K562 (cell line): ENCODE results near the gene RNASEH2A. TPM values are rescaled to one million over a fixed set of nuclear protein-coding genes. Genes with fewer than 3 reads are reported as not detected.

ENCODE experiments used
- CC2D1A ChIP-seq: fragments of 450-650 bp; IDR thresholded peaks from 2 replicates; pipeline ENCODE4 v1.6.1; 2017; ENCODE audit warnings: mild to moderate bottlenecking
- GATA2 ChIP-seq: sonication (generic); formaldehyde crosslinking; IDR thresholded peaks from 2 replicates; pipeline ENCODE4 v1.4.0; 2020; ENCODE audit warnings: mild to moderate bottlenecking, missing genetic modification reagents
- HDAC2 ChIP-seq: fragments of 450-650 bp; IDR thresholded peaks from 2 replicates; pipeline ENCODE4 v1.6.1; 2016; ENCODE audit warnings: mild to moderate bottlenecking
- JUN ChIP-seq, 2 experiments: sonication (generic) in 1 of 2; formaldehyde crosslinking in 1 of 2; IDR thresholded peaks; 2 replicates each; pipeline versions ENCODE4 v1.6.1 to v1.8.0; 2012 to 2022; ENCODE audit warnings: borderline replicate concordance in 2 of 2, mild to moderate bottlenecking in 2 of 2, improper control_type of control experiment in 1 of 2, low read depth in 1 of 2, low read length in 1 of 2, missing genetic modification reagents in 1 of 2
- MEF2D ChIP-seq: conservative IDR thresholded peaks from 2 replicates; pipeline ENCODE4 v1.6.1; 2016; ENCODE audit warnings: low read depth, missing genetic modification characterization, missing compliant biosample characterization
- NCOA2 ChIP-seq, 2 experiments: fragments of 450-650 bp; IDR thresholded peaks; 2 replicates each; pipeline ENCODE4 v1.6.1; 2018; ENCODE audit warnings: mild to moderate bottlenecking in 2 of 2, moderate library complexity in 1 of 2; ENCODE audit not compliant: partially characterized antibody in 2 of 2
- NR4A1 ChIP-seq, 2 experiments: fragments of 250-450 bp in 1 of 2; fragments of 450-650 bp in 1 of 2; sonication (Bioruptor Pico) in 1 of 2; IDR thresholded peaks; 2 replicates each; pipeline versions ENCODE4 v1.4.0 to v1.6.1; 2016 to 2020; ENCODE audit warnings: mild to moderate bottlenecking in 2 of 2, missing compliant biosample characterization in 1 of 2, missing genetic modification characterization in 1 of 2, moderate library complexity in 1 of 2
- PML ChIP-seq: IDR thresholded peaks from 2 replicates; pipeline ENCODE4 v1.6.1; 2012; ENCODE audit warnings: low read length, inconsistent platforms
- SRSF7 ChIP-seq: fragments of 200-400 bp; formaldehyde crosslinking; optimal IDR thresholded peaks from 2 replicates; pipeline ENCODE3; 2017; ENCODE audit warnings: mild to moderate bottlenecking, low read depth, low read length
- TEAD1 ChIP-seq, 2 experiments: fragments of 450-650 bp in 1 of 2; sonication (generic) in 1 of 2; formaldehyde crosslinking; IDR thresholded peaks; 2 replicates each; pipeline versions ENCODE4 v1.4.0 to v1.8.0; 2020 to 2022; ENCODE audit warnings: mild to moderate bottlenecking in 2 of 2, missing genetic modification reagents in 1 of 2
- TRIM24 ChIP-seq, 2 experiments: fragments of 450-650 bp; IDR thresholded peaks; 2 replicates each; pipeline ENCODE4 v1.6.1; 2016
- ZNF224 ChIP-seq: sonication (generic); formaldehyde crosslinking; IDR thresholded peaks from 2 replicates; pipeline ENCODE4 v1.8.0; 2022; ENCODE audit warnings: mild to moderate bottlenecking, missing genetic modification reagents
- polyA plus RNA-seq, 8 experiments: library from polyadenylated mRNA; depleted of rRNA in 4 of 8; stranded (reverse) in 5 of 8; unstranded in 3 of 8; fragments of >200 nt; fragmentation: Nextera tagmentation in 2 of 8; fragmentation: Illumina TruSeq in 1 of 8; extraction: Ambion mirVana in 2 of 8; extraction: Trizol in 1 of 8; gene quantifications; 2 replicates each; pipeline versions ENCODE4 v1.2.1 to v1.2.3, GENCODE V29; 2011 to 2014; ENCODE audit warnings: inconsistent platforms in 1 of 8, missing spikeins in 1 of 8
- total RNA-seq, 7 experiments: library from RNA; depleted of rRNA in 6 of 7; stranded (reverse); fragments of >200 nt in 6 of 7; fragmentation: Illumina TruSeq in 2 of 7; extraction: Trizol in 2 of 7; gene quantifications; 2 replicates each; pipeline versions ENCODE4 v1.2.1 to v1.2.3, GENCODE V29; 2011 to 2021; ENCODE audit warnings: low replicate concordance in 1 of 7
- TF ChIP-seq, protein P1 (sequence below): fragments of 250-450 bp; sonication (Bioruptor Pico); IDR thresholded peaks from 2 replicates; pipeline ENCODE4 v1.5.0; 2021
- TF ChIP-seq, protein P2 (sequence below), 2 experiments: fragments of 450-650 bp; formaldehyde crosslinking in 1 of 2; IDR thresholded peaks; 2 replicates each; pipeline versions ENCODE4 v1.4.0 to v1.6.1; 2014 to 2020; ENCODE audit warnings: mild to moderate bottlenecking in 2 of 2, borderline replicate concordance in 1 of 2, low read depth in 1 of 2
- TF ChIP-seq, protein P3 (sequence below): sonication (generic); formaldehyde crosslinking; IDR thresholded peaks from 2 replicates; pipeline ENCODE4 v1.8.0; 2022; ENCODE audit warnings: mild to moderate bottlenecking, missing genetic modification reagents
- TF ChIP-seq, protein P4 (sequence below), 2 experiments: fragments of 250-450 bp in 1 of 2; fragments of 450-650 bp in 1 of 2; sonication (Bioruptor Pico) in 1 of 2; IDR thresholded peaks; 2 replicates each; pipeline versions ENCODE4 v1.6.1 to v1.8.0; 2016 to 2021; ENCODE audit warnings: mild to moderate bottlenecking in 2 of 2, moderate library complexity in 2 of 2, missing compliant biosample characterization in 1 of 2, missing genetic modification characterization in 1 of 2
- TF ChIP-seq, protein P5 (sequence below): sonication (generic); formaldehyde crosslinking; IDR thresholded peaks from 2 replicates; pipeline ENCODE4 v1.8.0; 2022; ENCODE audit warnings: mild to moderate bottlenecking, missing genetic modification reagents

The RNASEH2A gene
- total and polyA plus RNA-seq, 9 of the 15 experiments (the other 6 are each of a cell fraction or from before 2014, with no cell fraction given): 22.3 to 78.0 (median 61.7) TPM

DNA sequence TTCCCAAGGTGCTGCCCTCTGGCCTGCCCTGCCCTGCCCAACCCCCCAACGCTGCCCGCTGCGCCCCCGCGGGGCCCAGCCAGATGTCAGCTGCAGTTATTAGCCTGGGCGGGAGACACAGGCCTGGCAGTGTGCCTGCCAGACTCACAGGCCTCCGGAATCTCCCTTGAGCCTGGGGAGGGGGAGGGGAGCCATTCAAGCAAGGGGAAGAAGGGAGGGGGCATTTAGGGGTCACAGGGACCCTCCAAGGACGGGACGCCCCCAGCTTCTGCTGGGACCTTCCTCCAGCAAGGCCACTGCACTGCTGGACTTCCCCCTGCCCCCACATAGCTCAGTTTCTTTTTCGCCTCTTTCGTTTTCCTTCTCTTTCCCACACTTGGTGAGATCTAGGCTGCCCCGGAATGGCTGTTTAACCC is 17.7 kb upstream of the RNASEH2A start (continued):
- TF ChIP-seq GATA2 (CRISPR knock-in tag) (no peak), PML (no peak), TEAD1 (CRISPR knock-in tag; IDR thresholded peaks at IDR 0.05) (no peak), HDAC2 (no peak), SRSF7 (no peak), MEF2D (tag) (no peak), NCOA2 (IDR thresholded peaks at IDR 0.05; ENCODE audit: partially characterized antibody in 2 of 2) (no peak), CC2D1A (no peak), TRIM24 (IDR thresholded peaks at IDR 0.05) (peak in 1 of 2 experiments; percentile 6; a peak in 1 of 4 replicates), NR4A1 (CRISPR knock-in tag; IDR thresholded peaks at IDR 0.05) (no peak), NR4A1 (tag; IDR thresholded peaks at IDR 0.05) (no peak), ZNF224 (CRISPR knock-in tag) (no peak), JUN (IDR thresholded peaks at IDR 0.05; ENCODE audit: borderline replicate concordance, low read depth, low read length) (no peak), JUN (CRISPR knock-in tag; IDR thresholded peaks at IDR 0.05; ENCODE audit: borderline replicate concordance) (no peak)
- TF ChIP-seq, protein P1, sequence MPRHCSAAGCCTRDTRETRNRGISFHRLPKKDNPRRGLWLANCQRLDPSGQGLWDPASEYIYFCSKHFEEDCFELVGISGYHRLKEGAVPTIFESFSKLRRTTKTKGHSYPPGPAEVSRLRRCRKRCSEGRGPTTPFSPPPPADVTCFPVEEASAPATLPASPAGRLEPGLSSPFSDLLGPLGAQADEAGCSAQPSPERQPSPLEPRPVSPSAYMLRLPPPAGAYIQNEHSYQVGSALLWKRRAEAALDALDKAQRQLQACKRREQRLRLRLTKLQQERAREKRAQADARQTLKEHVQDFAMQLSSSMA (CRISPR knock-in tag): no peak
- TF ChIP-seq, protein P2, sequence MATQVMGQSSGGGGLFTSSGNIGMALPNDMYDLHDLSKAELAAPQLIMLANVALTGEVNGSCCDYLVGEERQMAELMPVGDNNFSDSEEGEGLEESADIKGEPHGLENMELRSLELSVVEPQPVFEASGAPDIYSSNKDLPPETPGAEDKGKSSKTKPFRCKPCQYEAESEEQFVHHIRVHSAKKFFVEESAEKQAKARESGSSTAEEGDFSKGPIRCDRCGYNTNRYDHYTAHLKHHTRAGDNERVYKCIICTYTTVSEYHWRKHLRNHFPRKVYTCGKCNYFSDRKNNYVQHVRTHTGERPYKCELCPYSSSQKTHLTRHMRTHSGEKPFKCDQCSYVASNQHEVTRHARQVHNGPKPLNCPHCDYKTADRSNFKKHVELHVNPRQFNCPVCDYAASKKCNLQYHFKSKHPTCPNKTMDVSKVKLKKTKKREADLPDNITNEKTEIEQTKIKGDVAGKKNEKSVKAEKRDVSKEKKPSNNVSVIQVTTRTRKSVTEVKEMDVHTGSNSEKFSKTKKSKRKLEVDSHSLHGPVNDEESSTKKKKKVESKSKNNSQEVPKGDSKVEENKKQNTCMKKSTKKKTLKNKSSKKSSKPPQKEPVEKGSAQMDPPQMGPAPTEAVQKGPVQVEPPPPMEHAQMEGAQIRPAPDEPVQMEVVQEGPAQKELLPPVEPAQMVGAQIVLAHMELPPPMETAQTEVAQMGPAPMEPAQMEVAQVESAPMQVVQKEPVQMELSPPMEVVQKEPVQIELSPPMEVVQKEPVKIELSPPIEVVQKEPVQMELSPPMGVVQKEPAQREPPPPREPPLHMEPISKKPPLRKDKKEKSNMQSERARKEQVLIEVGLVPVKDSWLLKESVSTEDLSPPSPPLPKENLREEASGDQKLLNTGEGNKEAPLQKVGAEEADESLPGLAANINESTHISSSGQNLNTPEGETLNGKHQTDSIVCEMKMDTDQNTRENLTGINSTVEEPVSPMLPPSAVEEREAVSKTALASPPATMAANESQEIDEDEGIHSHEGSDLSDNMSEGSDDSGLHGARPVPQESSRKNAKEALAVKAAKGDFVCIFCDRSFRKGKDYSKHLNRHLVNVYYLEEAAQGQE (IDR thresholded peaks at IDR 0.05; ENCODE audit: borderline replicate concordance): no peak
- TF ChIP-seq, protein P2 (CRISPR knock-in tag; IDR thresholded peaks at IDR 0.05; ENCODE audit: low read depth): no peak
- TF ChIP-seq, protein P3, sequence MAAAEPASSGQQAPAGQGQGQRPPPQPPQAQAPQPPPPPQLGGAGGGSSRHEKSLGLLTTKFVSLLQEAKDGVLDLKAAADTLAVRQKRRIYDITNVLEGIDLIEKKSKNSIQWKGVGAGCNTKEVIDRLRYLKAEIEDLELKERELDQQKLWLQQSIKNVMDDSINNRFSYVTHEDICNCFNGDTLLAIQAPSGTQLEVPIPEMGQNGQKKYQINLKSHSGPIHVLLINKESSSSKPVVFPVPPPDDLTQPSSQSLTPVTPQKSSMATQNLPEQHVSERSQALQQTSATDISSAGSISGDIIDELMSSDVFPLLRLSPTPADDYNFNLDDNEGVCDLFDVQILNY (CRISPR knock-in tag): no peak
- TF ChIP-seq, protein P4, sequence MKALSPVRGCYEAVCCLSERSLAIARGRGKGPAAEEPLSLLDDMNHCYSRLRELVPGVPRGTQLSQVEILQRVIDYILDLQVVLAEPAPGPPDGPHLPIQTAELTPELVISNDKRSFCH (CRISPR knock-in tag; IDR thresholded peaks at IDR 0.05): no peak
- TF ChIP-seq, protein P4 (tag; IDR thresholded peaks at IDR 0.05): no peak
- TF ChIP-seq, protein P5, sequence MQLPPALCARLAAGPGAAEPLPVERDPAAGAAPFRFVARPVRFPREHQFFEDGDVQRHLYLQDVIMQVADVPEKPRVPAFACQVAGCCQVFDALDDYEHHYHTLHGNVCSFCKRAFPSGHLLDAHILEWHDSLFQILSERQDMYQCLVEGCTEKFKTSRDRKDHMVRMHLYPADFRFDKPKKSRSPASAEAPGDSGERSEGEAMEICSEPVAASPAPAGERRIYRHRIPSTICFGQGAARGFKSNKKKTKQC (CRISPR knock-in tag): no peak
